Spleen (tissue), 13 donors: ENCODE data around the gene ATXN1. TPM values are rescaled to one million over a fixed set of nuclear protein-coding genes. Genes with fewer than 3 reads are reported as not detected.

Experiments used
- DNase-seq: peaks from one replicate; pipeline ENCODE4 v3.0.0-alpha.2; 2020
- H3K27ac ChIP-seq, 8 donors: fragments of 200-600 bp; sonication (generic) in 7 of 8; 1 replicate in 4 of 8; 2 replicates in 4 of 8; pipeline versions ENCODE4 v1.5.0 to v1.8.0; 2016 to 2021; ENCODE audit warnings: inconsistent platforms in 4 of 8, mild to moderate bottlenecking in 4 of 8, moderate library complexity in 1 of 8
- H3K27me3 ChIP-seq, 7 donors: fragments of 200-600 bp; sonication (generic) in 6 of 7; replicated peaks in 1 of 7; 1 replicate in 4 of 7; 2 replicates in 3 of 7; pipeline versions ENCODE4 v1.5.0 to v1.8.0; 2016 to 2021; ENCODE audit warnings: inconsistent platforms in 3 of 7, mild to moderate bottlenecking in 1 of 7
- H3K36me3 ChIP-seq, 6 donors: fragments of 200-600 bp; sonication (generic) in 5 of 6; 1 replicate in 4 of 6; 2 replicates in 2 of 6; pipeline versions ENCODE4 v1.5.0 to v1.8.0; 2016 to 2021; ENCODE audit warnings: inconsistent platforms in 2 of 6
- H3K4me1 ChIP-seq, 6 donors: fragments of 200-600 bp; sonication (generic) in 5 of 6; 1 replicate in 3 of 6; 2 replicates in 3 of 6; pipeline versions ENCODE4 v1.5.0 to v1.8.0; 2016 to 2021; ENCODE audit warnings: inconsistent platforms in 3 of 6
- H3K4me3 ChIP-seq, 8 donors: fragments of 200-600 bp; sonication (generic) in 7 of 8; 1 replicate in 4 of 8; 2 replicates in 4 of 8; pipeline versions ENCODE4 v1.5.0 to v1.8.0; 2016 to 2021; ENCODE audit warnings: inconsistent platforms in 4 of 8, mild to moderate bottlenecking in 4 of 8, moderate library complexity in 2 of 8
- H3K9me3 ChIP-seq, 8 donors: fragments of 200-600 bp; sonication (generic) in 7 of 8; 1 replicate in 4 of 8; 2 replicates in 4 of 8; pipeline versions ENCODE4 v1.5.0 to v1.8.0; 2016 to 2021; ENCODE audit warnings: inconsistent platforms in 4 of 8
- POLR2A ChIP-seq, 3 donors: fragments of 450-650 bp; IDR thresholded peaks; one replicate each; pipeline ENCODE4 v1.5.1; 2017; ENCODE audit warnings: antibody characterized with exemption in 3 of 3, mild to moderate bottlenecking in 1 of 3
- POLR2AphosphoS5 ChIP-seq, 3 donors: sonication (generic); formaldehyde crosslinking; IDR thresholded peaks; one replicate each; pipeline ENCODE4 v1.5.1; 2017; ENCODE audit warnings: antibody characterized with exemption in 3 of 3
- WGBS, 5 donors: extraction: QIAGEN DNeasy Blood & Tissue Kit in 3 of 5; methylation state at CpG; one replicate each; pipeline versions ENCODE4 v1.1.5 to v1.1.7; 2013 to 2018; 5-methylcytosine and 5-hydroxymethylcytosine counted together
- intact Hi-C: fragments of 100-400 bp; cut with DNase I; formaldehyde crosslinking; loops from one replicate; pipeline ENCODE4 v1.15.0; 2023; ENCODE audit warnings: low total_unique reads
- long read RNA-seq, 2 donors: transcript quantifications; one replicate each; lab custom pipeline, GENCODE V29; 2026
- polyA plus RNA-seq, 3 donors: library from polyadenylated mRNA; stranded (reverse); fragments of 200-250 nt; gene quantifications; one replicate each; pipeline ENCODE4 v1.2.1, GENCODE V29; 2013
- total RNA-seq, 7 donors: library from RNA; depleted of rRNA in 3 of 7; stranded (reverse); fragments of >200 nt in 3 of 7; fragmentation: NEBNext Ultra II Directional in 4 of 7; extraction: Animal tissue kit (Norgen Biotek cat#: 25700) in 4 of 7; gene quantifications; one replicate each; pipeline versions ENCODE4 v1.1.0 to v1.2.1, GENCODE V29; 2016 to 2021
- TF ChIP-seq, protein P1 (sequence below), 11 experiments: fragments of 200-600 bp in 7 of 11; fragments of 450-650 bp in 4 of 11; sonication (generic) in 4 of 11; IDR thresholded peaks in 8 of 11; conservative IDR thresholded peaks in 3 of 11; 1 replicate in 7 of 11; 2 replicates in 4 of 11; pipeline versions ENCODE4 v1.4.0 to v1.8.0; 2016 to 2021; ENCODE audit warnings: antibody characterized with exemption in 11 of 11, inconsistent platforms in 4 of 11, mild to moderate bottlenecking in 1 of 11
- donor health status: healthy with polysubstance abuse.
- donor health status: DM: no; HTN: no; CAD: no; lungs with moderate emphysema.
- donor health status: DM: no; HTN: no; CAD: no.
- donor health status: Bipolar disorder and iron deficiency.
- donor health status: healthy.
- donor health status: DM: no; HTN: no; CAD: no.
- donor health status: DM: yes; HTN: yes; CAD: no.

The ATXN1 gene
- total RNA-seq (100 to 1,000 TPM in 2 of 7 donors, 10 to 100 TPM in 5; 64.3 to 123 (median 80.5) TPM), polyA plus RNA-seq (1 to 10 TPM; 3.5 to 9.4 (median 5.1) TPM)
- long read RNA-seq, donor 1, partial matches to known transcripts, result 0 of 2 reads
- long read RNA-seq, donor 1, other reads (novel, unspliced or antisense), result 0 of 2 reads
- long read RNA-seq, donor 2, full-length matches to known transcripts, result 1 of 1 reads
- long read RNA-seq, donor 2, partial matches to known transcripts, result 0 of 1 reads
- long read RNA-seq, donor 2, other reads (novel, unspliced or antisense), result 0 of 1 reads

- peak; percentile 92 for DNase-seq
- Histone ChIP-seq H3K36me3 (no peaks in the 10 kb centered on the region), H3K27me3 (no peaks in the 10 kb centered on the region), H3K9me3 (no peaks in the 10 kb centered on the region), H3K27ac (peak within 1 kb of the TSS; percentile 89 to 100 (median 99)), H3K4me1 (peaks cover 16 to 75% (median 51%) of the 10 kb centered on the region in 6 donors), H3K4me3 (peak within 1 kb of the TSS; percentile 47 to 91 (median 75))
- TF ChIP-seq POLR2AphosphoS5 (IDR thresholded peaks at IDR 0.05), result peak in 2 of 3 donors; percentile 32 to 37
- TF ChIP-seq POLR2A (IDR thresholded peaks at IDR 0.05), result no peak
- TF ChIP-seq, protein P1, sequence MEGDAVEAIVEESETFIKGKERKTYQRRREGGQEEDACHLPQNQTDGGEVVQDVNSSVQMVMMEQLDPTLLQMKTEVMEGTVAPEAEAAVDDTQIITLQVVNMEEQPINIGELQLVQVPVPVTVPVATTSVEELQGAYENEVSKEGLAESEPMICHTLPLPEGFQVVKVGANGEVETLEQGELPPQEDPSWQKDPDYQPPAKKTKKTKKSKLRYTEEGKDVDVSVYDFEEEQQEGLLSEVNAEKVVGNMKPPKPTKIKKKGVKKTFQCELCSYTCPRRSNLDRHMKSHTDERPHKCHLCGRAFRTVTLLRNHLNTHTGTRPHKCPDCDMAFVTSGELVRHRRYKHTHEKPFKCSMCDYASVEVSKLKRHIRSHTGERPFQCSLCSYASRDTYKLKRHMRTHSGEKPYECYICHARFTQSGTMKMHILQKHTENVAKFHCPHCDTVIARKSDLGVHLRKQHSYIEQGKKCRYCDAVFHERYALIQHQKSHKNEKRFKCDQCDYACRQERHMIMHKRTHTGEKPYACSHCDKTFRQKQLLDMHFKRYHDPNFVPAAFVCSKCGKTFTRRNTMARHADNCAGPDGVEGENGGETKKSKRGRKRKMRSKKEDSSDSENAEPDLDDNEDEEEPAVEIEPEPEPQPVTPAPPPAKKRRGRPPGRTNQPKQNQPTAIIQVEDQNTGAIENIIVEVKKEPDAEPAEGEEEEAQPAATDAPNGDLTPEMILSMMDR (IDR thresholded peaks at IDR 0.05 in 8 of 11, conservative IDR thresholded peaks at IDR 0.05 in 3 of 11), result peak in 1 of 11 experiments; percentile 3
- intact Hi-C loops, result loop anchor here (5.0 kb wide), 1 partner anchor 248 kb away; no protein-coding TSS in a partner anchor
- 0 to 1% (median 1%) methylated on average over 35 to 77 of the region's 82 CpGs for WGBS, 5 donors
Measured at GRCh38 chr6:16760516-16761470, at the start of gene ATXN1. Gene ATXN1 (minus strand): TSS chr6:16761460.

- Histone ChIP-seq H3K27me3 (no peaks in the 10 kb centered on the region), H3K9me3 (peaks cover 9 to 52% (median 38%) of the 10 kb centered on the region in 8 donors), H3K36me3 (no peaks in the 10 kb centered on the region), H3K27ac (no peak overlapping the region), H3K4me1 (no peaks in the 10 kb centered on the region), H3K4me3 (no peak overlapping the region)
- TF ChIP-seq, protein P1 (IDR thresholded peaks at IDR 0.05 in 8 of 11, conservative IDR thresholded peaks at IDR 0.05 in 3 of 11), result no peak
- TF ChIP-seq POLR2A (IDR thresholded peaks at IDR 0.05) (no peak), POLR2AphosphoS5 (IDR thresholded peaks at IDR 0.05) (no peak)
- DNase-seq, result no peak
- 78 to 88% (median 86%) methylated on average over 1 of the region's 1 CpG for WGBS, 5 donors
- intact Hi-C loops, result no loop called here
Measured at GRCh38 chr6:16810411-16810810, 49.2 kb upstream of the ATXN1 start.

DNA sequence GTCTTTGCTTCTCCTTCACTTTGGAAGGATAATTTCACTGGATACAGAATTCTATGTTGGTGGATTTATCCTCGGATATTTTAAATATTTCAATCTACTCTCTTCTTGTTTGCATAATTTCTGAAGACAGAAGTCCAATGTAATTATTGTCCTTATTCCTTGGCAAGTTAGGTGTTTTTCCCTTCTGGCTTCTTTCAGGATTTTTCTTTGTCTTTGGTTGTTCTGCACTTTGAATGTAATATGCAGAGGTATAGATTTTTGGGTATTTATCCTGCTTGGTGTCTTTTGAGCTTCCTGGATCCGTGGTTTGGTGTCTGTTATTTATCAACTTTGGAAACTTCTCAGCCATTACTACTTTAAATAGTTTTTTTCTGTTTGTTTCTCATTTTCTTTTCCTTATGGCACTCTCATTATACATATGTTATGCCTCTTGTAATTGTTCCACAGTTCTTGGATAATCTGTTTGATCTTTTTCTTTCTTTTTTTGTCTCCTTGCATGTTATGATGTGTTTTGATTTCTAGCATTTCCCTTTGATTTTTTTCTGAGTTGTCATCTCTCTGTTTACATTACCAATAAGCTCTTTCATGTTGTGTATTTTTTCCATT, 48.6 kb upstream of the ATXN1 start:
- intact Hi-C loops, result no loop called here
- 78 to 89% (median 83%) methylated on average over 2 of the region's 2 CpGs for WGBS, 5 donors

More for the DNA sequence above, 48.6 kb upstream of the ATXN1 start:
- H3K4me3 ChIP-seq, result no peak overlapping the region
- H3K36me3 ChIP-seq, result no peaks in the 10 kb centered on the region
- peaks cover 9 to 52% (median 38%) of the 10 kb centered on the region in 8 donors for H3K9me3 ChIP-seq
- peaks cover 0 to 2% (median 0%) of the 10 kb centered on the region in 6 donors for H3K4me1 ChIP-seq
- H3K27me3 ChIP-seq, result no peaks in the 10 kb centered on the region
- no peak overlapping the region for H3K27ac ChIP-seq
- no peak for DNase-seq
- TF ChIP-seq POLR2AphosphoS5 (IDR thresholded peaks at IDR 0.05) (no peak), POLR2A (IDR thresholded peaks at IDR 0.05) (no peak)
- TF ChIP-seq, protein P1 (IDR thresholded peaks at IDR 0.05 in 8 of 11, conservative IDR thresholded peaks at IDR 0.05 in 3 of 11), result no peak
